H1 (cell line): ENCODE results near the gene KCNQ1. TPM values are rescaled to one million over a fixed set of nuclear protein-coding genes. Genes with fewer than 3 reads are reported as not detected.

ENCODE experiments used
- CTCF ChIA-PET: fragments of 300-600 bp; sonication (Branson Sonifier 250); formaldehyde crosslinking; loops from one replicate; lab custom pipeline; 2021; ENCODE audit not compliant: partially characterized antibody; lab: Charles Lee
- POLR2A ChIA-PET: fragments of 300-600 bp; sonication (Branson Sonifier 250); formaldehyde crosslinking; loops from one replicate; lab custom pipeline; 2021; ENCODE audit warnings: inconsistent platforms; ENCODE audit not compliant: partially characterized antibody; lab: Charles Lee
- DNase-seq, 2 experiments: peaks; one replicate each; pipeline versions ENCODE4 v3.0.0 to v3.0.0-alpha.2; 2010 to 2022; ENCODE audit warnings: low spot score in 2 of 2, low read depth in 1 of 2, mixed read lengths in 1 of 2
- FAIRE-seq: peaks from 2 replicates; lab custom pipeline; 2011; peaks lifted over from hg19 to GRCh38; lab: Jason Lieb, UNC
- H2AFZ ChIP-seq: 2 replicates; pipeline ENCODE4 v1.8.1; 2012; ENCODE audit warnings: low read length, inconsistent platforms
- H2AK5ac ChIP-seq: 2 replicates; pipeline ENCODE4 v1.6.1; 2013; ENCODE audit warnings: low read depth, low read length
- H2BK120ac ChIP-seq: replicated peaks from 2 replicates; pipeline ENCODE3; 2013; ENCODE audit warnings: low read depth, low read length, inconsistent platforms
- H2BK12ac ChIP-seq: 2 replicates; pipeline ENCODE4 v1.6.1; 2013; ENCODE audit warnings: low read depth, low read length
- H2BK15ac ChIP-seq: 2 replicates; pipeline ENCODE4 v1.6.1; 2013; ENCODE audit warnings: low read length
- H2BK20ac ChIP-seq: 2 replicates; pipeline ENCODE4 v1.6.1; 2013; ENCODE audit warnings: low read length
- H2BK5ac ChIP-seq: 2 replicates; pipeline ENCODE4 v1.6.1; 2013; ENCODE audit warnings: low read depth, low read length
- H3K14ac ChIP-seq: 2 replicates; pipeline ENCODE4 v1.6.1; 2013; ENCODE audit warnings: inconsistent platforms; ENCODE audit not compliant: insufficient read length
- H3K18ac ChIP-seq: 2 replicates; pipeline ENCODE4 v1.6.1; 2013; ENCODE audit warnings: low read length; ENCODE audit errors: extremely low read depth
- H3K23ac ChIP-seq: 2 replicates; pipeline ENCODE4 v1.6.1; 2013; ENCODE audit warnings: inconsistent platforms; ENCODE audit not compliant: insufficient read length
- H3K23me2 ChIP-seq: 2 replicates; pipeline ENCODE4 v1.6.1; 2013; ENCODE audit warnings: low read depth, low read length
- H3K27ac ChIP-seq: 2 replicates; pipeline ENCODE4 v1.6.1; 2011; ENCODE audit warnings: low read depth, low read length, inconsistent platforms
- H3K27me3 ChIP-seq, 4 experiments: replicated peaks in 1 of 4; 1 replicate in 1 of 4; 2 replicates in 3 of 4; pipeline versions ENCODE4 v1.6.1 to v1.8.1; 2011 to 2013; ENCODE audit warnings: low read length in 3 of 4, mild to moderate bottlenecking in 3 of 4, inconsistent platforms in 2 of 4, mixed read lengths in 2 of 4, moderate library complexity in 1 of 4; ENCODE audit not compliant: control insufficient read depth in 3 of 4, insufficient read depth in 3 of 4; ENCODE audit errors: extremely low read depth in 1 of 4
- H3K36me3 ChIP-seq, 4 experiments: 2 replicates each; pipeline versions ENCODE4 v1.6.1 to v1.8.1; 2011 to 2013; ENCODE audit warnings: mild to moderate bottlenecking in 4 of 4, low read length in 3 of 4, moderate library complexity in 2 of 4, control low read depth in 1 of 4, inconsistent platforms in 1 of 4; ENCODE audit not compliant: insufficient read depth in 4 of 4, control insufficient read depth in 2 of 4
- H3K4ac ChIP-seq: replicated peaks from 2 replicates; pipeline ENCODE3; 2013; ENCODE audit warnings: low read length, low read depth, mixed read lengths, inconsistent platforms; ENCODE audit not compliant: insufficient read length
- H3K4me1 ChIP-seq, 4 experiments: replicated peaks in 1 of 4; 1 replicate in 1 of 4; 2 replicates in 3 of 4; pipeline versions ENCODE4 v1.6.1 to v1.8.1; 2011 to 2013; ENCODE audit warnings: low read length in 3 of 4, inconsistent platforms in 2 of 4, mixed read lengths in 1 of 4; ENCODE audit not compliant: insufficient read depth in 4 of 4, control insufficient read depth in 3 of 4
- H3K4me2 ChIP-seq, 2 experiments: 2 replicates each; pipeline versions ENCODE4 v1.6.1 to v1.8.1; 2011 to 2013; ENCODE audit warnings: low read depth in 2 of 2, low read length in 2 of 2, control low read depth in 1 of 2, inconsistent platforms in 1 of 2, mild to moderate bottlenecking in 1 of 2; ENCODE audit not compliant: insufficient read depth in 1 of 2
- H3K4me3 ChIP-seq, 4 experiments: fragments of 200-600, 300-600 bp in 1 of 4; sonication (generic), shearing (Covaris generic), sonication (Bioruptor Twin) in 1 of 4; 2 replicates each; pipeline versions ENCODE4 v1.5.1 to v1.8.1; 2011 to 2016; ENCODE audit warnings: low read length in 4 of 4, low read depth in 3 of 4, control low read depth in 2 of 4, inconsistent platforms in 2 of 4, mild to moderate bottlenecking in 2 of 4, mixed read lengths in 1 of 4, moderate library complexity in 1 of 4; ENCODE audit not compliant: insufficient read depth in 2 of 4; ENCODE audit errors: extremely low read depth in 1 of 4
- H3K56ac ChIP-seq: replicated peaks from 2 replicates; pipeline ENCODE3; 2013; ENCODE audit warnings: low read depth, mild to moderate bottlenecking, mixed read lengths, low read length, inconsistent platforms; ENCODE audit not compliant: insufficient read length
- H3K79me1 ChIP-seq: 2 replicates; pipeline ENCODE4 v1.6.1; 2013; ENCODE audit warnings: low read depth, low read length, control low read depth
- H3K79me2 ChIP-seq, 2 experiments: 2 replicates each; pipeline versions ENCODE4 v1.6.1 to v1.8.1; 2012 to 2013; ENCODE audit warnings: low read length in 2 of 2, mild to moderate bottlenecking in 2 of 2, inconsistent platforms in 1 of 2; ENCODE audit not compliant: insufficient read depth in 2 of 2, control insufficient read depth in 1 of 2
- H3K9ac ChIP-seq, 4 experiments: replicated peaks in 1 of 4; 1 replicate in 1 of 4; 2 replicates in 3 of 4; pipeline versions ENCODE4 v1.6.1 to v1.8.1; 2011 to 2013; ENCODE audit warnings: low read depth in 3 of 4, low read length in 3 of 4, control low read depth in 2 of 4, mild to moderate bottlenecking in 2 of 4, moderate library complexity in 2 of 4, inconsistent platforms in 1 of 4; ENCODE audit errors: extremely low read depth in 1 of 4
- H3K9me3 ChIP-seq, 2 experiments: 2 replicates each; pipeline versions ENCODE4 v1.6.1 to v1.8.1; 2012 to 2013; ENCODE audit warnings: mild to moderate bottlenecking in 2 of 2, moderate library complexity in 2 of 2, control low read depth in 1 of 2, inconsistent platforms in 1 of 2, low read depth in 1 of 2, low read length in 1 of 2, mixed read lengths in 1 of 2; ENCODE audit not compliant: insufficient read depth in 2 of 2
- H4K20me1 ChIP-seq, 2 experiments: replicated peaks in 1 of 2; 2 replicates each; pipeline versions ENCODE3 to v1.8.1; 2011 to 2013; ENCODE audit warnings: inconsistent platforms in 2 of 2, low read length in 2 of 2, mild to moderate bottlenecking in 1 of 2; ENCODE audit not compliant: insufficient read depth in 2 of 2, control insufficient read depth in 1 of 2
- H4K5ac ChIP-seq: 2 replicates; pipeline ENCODE4 v1.6.1; 2013; ENCODE audit warnings: low read length, low read depth, mixed read lengths, inconsistent platforms; ENCODE audit not compliant: insufficient read length
- H4K8ac ChIP-seq: 2 replicates; pipeline ENCODE4 v1.8.0; 2013; ENCODE audit warnings: mild to moderate bottlenecking, moderate library complexity, low read length, inconsistent platforms; ENCODE audit not compliant: insufficient read depth; ENCODE audit errors: extremely low read depth
- H4K91ac ChIP-seq: replicated peaks from 2 replicates; pipeline ENCODE3; 2013; ENCODE audit warnings: low read length, mixed read lengths, inconsistent platforms; ENCODE audit not compliant: insufficient read length
- CBX8 ChIP-seq: fragments of 300-800, 300-1000 bp; sonication (generic); IDR thresholded peaks from 2 replicates; pipeline ENCODE4 v1.7.1; 2016; ENCODE audit warnings: low read depth, low read length, borderline replicate concordance
- KDM1A ChIP-seq: fragments of 200-600, 300-600 bp; sonication (generic); IDR thresholded peaks from 2 replicates; pipeline ENCODE4 v1.7.1; 2016; ENCODE audit warnings: mild to moderate bottlenecking, low read length, borderline replicate concordance
- WGBS, 2 experiments: shearing (Covaris generic) in 1 of 2; methylation state at CpG; one replicate each; pipeline versions ENCODE4 v1.1.6 to v1.1.7; 2013 to 2015; ENCODE audit warnings: low lambda C conversion rate in 2 of 2, mixed read lengths in 2 of 2, inconsistent platforms in 1 of 2, low coverage in 1 of 2, missing lambda C conversion rate in 1 of 2; ENCODE audit not compliant: insufficient replicate concordance in 2 of 2, insufficient coverage in 1 of 2, insufficient read length in 1 of 2; ENCODE audit errors: extremely low coverage in 1 of 2, missing lambda C conversion rate in 1 of 2; 5-methylcytosine and 5-hydroxymethylcytosine counted together
- polyA plus RNA-seq, 7 experiments: library from polyadenylated mRNA; depleted of rRNA in 3 of 7; stranded (reverse) in 5 of 7; unstranded in 2 of 7; fragments of >200 nt in 5 of 7; fragments of 200-250 nt in 2 of 7; gene quantifications; 1 replicate in 5 of 7; 2 replicates in 1 of 7; 4 replicates in 1 of 7; pipeline versions ENCODE4 v1.2.1 to v1.2.3, GENCODE V29; 2011 to 2013; ENCODE audit warnings: missing spikeins in 2 of 7, mixed read lengths in 2 of 7
- total RNA-seq: library from RNA; stranded (reverse); fragmentation: NEBNext Ultra II Directional; extraction: Animal tissue kit (Norgen Biotek cat#: 25700); gene quantifications from 2 replicates; pipeline ENCODE4 v1.2.1, GENCODE V29; 2021

The KCNQ1 gene
- total and polyA plus RNA-seq, 2 of the 8 experiments (the other 6 are each of a cell fraction or from before 2014, with no cell fraction given) = 1.9 to 2.0 TPM

GRCh38 chr11:2523821-2524391, 79.1 kb downstream of the KCNQ1 start:
- FAIRE-seq (no peak), DNase-seq (no peak)
- Histone ChIP-seq H3K14ac (no peak overlapping the region), H3K79me2 (no peaks in the 10 kb centered on the region), H3K79me1 (no peaks in the 10 kb centered on the region), H2BK15ac (no peak overlapping the region), H3K23ac (no peak overlapping the region), H3K23me2 (no peaks in the 10 kb centered on the region), H2AK5ac (no peak overlapping the region), H3K4ac (no peak overlapping the region), H2BK5ac (peak overlapping the region; percentile 8; the same call in 1 of the 2 replicates), H3K18ac (no peak overlapping the region), H3K27ac (no peak overlapping the region), H3K56ac (no peak overlapping the region), H3K36me3 (no peaks in the 10 kb centered on the region), H2BK20ac (no peak overlapping the region), H3K4me3 (no peak overlapping the region), H2BK12ac (no peak overlapping the region), H4K91ac (no peak overlapping the region), H3K4me2 (no peak overlapping the region), H3K9ac (no peak overlapping the region), H2AFZ (no peak overlapping the region)
- 88% methylated on average over 12 of the region's 18 CpGs; no CpG with 5 or more reads in 1 of the 2 experiments for WGBS, 2 experiments
- TF ChIP-seq CBX8 = no peak
- no peak for TF ChIP-seq KDM1A
- TF ChIP-seq, all 59 proteins: peak for 0
- ChIA-PET CTCF (interaction anchor here (0.7 to 13.2 kb wide), 3 partner anchors 9 to 367 kb away, joined by 3 to 359 read pairs (median 4); no protein-coding TSS in a partner anchor), POLR2A (no interaction called here)
- Histone ChIP-seq H4K8ac (no peak overlapping the region), H3K4me1 (peaks cover 0 to 2% (median 0%) of the 10 kb centered on the region in 4 experiments; a peak in 3 of 7 replicates), H3K27me3 (peaks cover 0 to 15% (median 4%) of the 10 kb centered on the region in 4 experiments; a peak in 3 of 7 replicates), H4K20me1 (peaks cover 0 to 3% of the 10 kb centered on the region in 2 experiments), H2BK120ac (no peak overlapping the region), H3K9me3 (no peaks in the 10 kb centered on the region), H4K5ac (no peak overlapping the region)
